OCI-LY1 (cell line): ENCODE data around the gene ZNF224.

Experiments
- H2AFZ ChIP-seq: fragments of 200-600 bp; sonication (generic), shearing (Covaris generic); 2 replicates; pipeline ENCODE4 v1.6.0; 2014; ENCODE audit warnings: antibody characterized with exemption, mild to moderate bottlenecking, low read length
- H3F3A ChIP-seq: fragments of 200-600 bp; sonication (generic), shearing (Covaris generic); 2 replicates; pipeline ENCODE4 v1.6.0; 2014; ENCODE audit warnings: mild to moderate bottlenecking, antibody characterized with exemption, low read length, moderate library complexity; ENCODE audit not compliant: insufficient read depth
- H3K27ac ChIP-seq: fragments of 200-600 bp; sonication (generic); 2 replicates; pipeline ENCODE4 v1.5.1; 2014; ENCODE audit warnings: low read length, mixed run types, mild to moderate bottlenecking, low read depth; ENCODE audit not compliant: poor library complexity, severe bottlenecking
- H3K27me3 ChIP-seq: fragments of 200-600 bp; sonication (generic); 2 replicates; pipeline ENCODE4 v1.6.0; 2014; ENCODE audit warnings: antibody characterized with exemption, mild to moderate bottlenecking, low read length, moderate library complexity; ENCODE audit not compliant: insufficient read depth
- H3K36me3 ChIP-seq: fragments of 200-600 bp; sonication (generic); 2 replicates; pipeline ENCODE4 v1.6.1; 2014; ENCODE audit warnings: mild to moderate bottlenecking, antibody characterized with exemption, low read length, moderate library complexity, mixed read lengths; ENCODE audit not compliant: insufficient read depth
- H3K4me1 ChIP-seq: fragments of 200-600 bp; sonication (generic); 2 replicates; pipeline ENCODE4 v1.5.1; 2014; ENCODE audit warnings: mild to moderate bottlenecking, low read length, moderate library complexity; ENCODE audit not compliant: insufficient read depth, severe bottlenecking
- H3K4me2 ChIP-seq: fragments of 200-600 bp; sonication (generic), shearing (Covaris generic); 2 replicates; pipeline ENCODE4 v1.6.1; 2014; ENCODE audit warnings: low read length
- H3K4me3 ChIP-seq: fragments of 200-600 bp; sonication (generic); 2 replicates; pipeline ENCODE4 v1.5.1; 2014; ENCODE audit warnings: low read length, low read depth, mild to moderate bottlenecking, mixed read lengths; ENCODE audit not compliant: poor library complexity, severe bottlenecking
- H3K79me2 ChIP-seq: fragments of 200-600 bp; shearing (Covaris generic); 2 replicates; pipeline ENCODE4 v1.6.1; 2016; ENCODE audit warnings: mixed run types, low read length, mixed read lengths; ENCODE audit not compliant: insufficient read depth
- H3K9ac ChIP-seq: fragments of 200-600 bp; sonication (generic), shearing (Covaris generic); 2 replicates; pipeline ENCODE4 v1.6.1; 2014; ENCODE audit warnings: mild to moderate bottlenecking, low read length, mixed read lengths
- H3K9me2 ChIP-seq: fragments of 200-600 bp; sonication (generic), shearing (Covaris generic); 2 replicates; pipeline ENCODE4 v1.6.1; 2014; ENCODE audit warnings: low read depth, mild to moderate bottlenecking, low read length, mixed read lengths
- H3K9me3 ChIP-seq: fragments of 200-600 bp; shearing (Covaris generic); 2 replicates; pipeline ENCODE4 v1.6.1; 2014; ENCODE audit warnings: low read length, mixed read lengths
- H4K20me1 ChIP-seq: fragments of 200-600 bp; sonication (generic), shearing (Covaris generic); 2 replicates; pipeline ENCODE4 v1.6.0; 2016; ENCODE audit warnings: mild to moderate bottlenecking, low read length; ENCODE audit not compliant: insufficient read depth
- EZH2 ChIP-seq: fragments of 200-600 bp; sonication (generic), shearing (Covaris generic); IDR thresholded peaks from 2 replicates; pipeline ENCODE4 v1.8.0; 2017; ENCODE audit warnings: borderline replicate concordance, mixed run types, mild to moderate bottlenecking, antibody characterized with exemption, low read length, moderate library complexity, mixed read lengths
- TF ChIP-seq, protein P1 (sequence below): fragments of 200-600 bp; sonication (generic), shearing (Covaris generic); IDR thresholded peaks from 2 replicates; pipeline ENCODE4 v1.5.1; 2017; ENCODE audit warnings: mild to moderate bottlenecking, antibody characterized with exemption, low read length, moderate library complexity, mixed read lengths

ZNF224 gene

DNA sequence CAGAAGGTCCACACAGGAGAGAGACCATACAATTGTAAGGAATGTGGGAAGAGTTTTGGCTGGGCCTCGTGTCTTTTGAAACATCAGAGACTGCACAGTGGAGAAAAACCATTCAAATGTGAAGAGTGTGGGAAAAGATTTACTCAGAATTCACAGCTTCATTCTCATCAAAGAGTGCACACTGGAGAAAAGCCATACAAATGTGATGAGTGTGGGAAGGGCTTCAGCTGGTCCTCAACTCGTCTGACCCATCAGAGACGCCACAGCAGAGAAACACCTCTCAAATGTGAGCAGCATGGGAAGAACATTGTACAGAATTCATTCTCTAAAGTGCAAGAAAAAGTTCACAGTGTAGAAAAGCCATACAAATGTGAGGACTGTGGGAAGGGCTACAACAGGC, 13.6 kb downstream of the ZNF224 start:
- peaks cover 54% of the 10 kb centered on the region for H3K36me3 ChIP-seq
- no peak overlapping the region for H2AFZ ChIP-seq

GRCh38 chr19:44109458-44109857, 15.3 kb downstream of the ZNF224 start:
- Histone ChIP-seq H2AFZ (no peak overlapping the region), H3K27me3 (no peaks in the 10 kb centered on the region), H3K9me2 (no peaks in the 10 kb centered on the region), H3K79me2 (no peaks in the 10 kb centered on the region), H3K9ac (no peak overlapping the region), H3K9me3 (peaks cover 38% of the 10 kb centered on the region), H3K27ac (no peak overlapping the region), H3F3A (no peaks in the 10 kb centered on the region), H3K4me3 (no peak overlapping the region), H3K4me1 (peaks cover 6% of the 10 kb centered on the region), H3K36me3 (peaks cover 36% of the 10 kb centered on the region), H3K4me2 (no peak overlapping the region), H4K20me1 (no peaks in the 10 kb centered on the region)
- no peak for TF ChIP-seq EZH2
- TF ChIP-seq, protein P1, sequence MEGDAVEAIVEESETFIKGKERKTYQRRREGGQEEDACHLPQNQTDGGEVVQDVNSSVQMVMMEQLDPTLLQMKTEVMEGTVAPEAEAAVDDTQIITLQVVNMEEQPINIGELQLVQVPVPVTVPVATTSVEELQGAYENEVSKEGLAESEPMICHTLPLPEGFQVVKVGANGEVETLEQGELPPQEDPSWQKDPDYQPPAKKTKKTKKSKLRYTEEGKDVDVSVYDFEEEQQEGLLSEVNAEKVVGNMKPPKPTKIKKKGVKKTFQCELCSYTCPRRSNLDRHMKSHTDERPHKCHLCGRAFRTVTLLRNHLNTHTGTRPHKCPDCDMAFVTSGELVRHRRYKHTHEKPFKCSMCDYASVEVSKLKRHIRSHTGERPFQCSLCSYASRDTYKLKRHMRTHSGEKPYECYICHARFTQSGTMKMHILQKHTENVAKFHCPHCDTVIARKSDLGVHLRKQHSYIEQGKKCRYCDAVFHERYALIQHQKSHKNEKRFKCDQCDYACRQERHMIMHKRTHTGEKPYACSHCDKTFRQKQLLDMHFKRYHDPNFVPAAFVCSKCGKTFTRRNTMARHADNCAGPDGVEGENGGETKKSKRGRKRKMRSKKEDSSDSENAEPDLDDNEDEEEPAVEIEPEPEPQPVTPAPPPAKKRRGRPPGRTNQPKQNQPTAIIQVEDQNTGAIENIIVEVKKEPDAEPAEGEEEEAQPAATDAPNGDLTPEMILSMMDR, result no peak

More for the DNA sequence above, 13.6 kb downstream of the ZNF224 start:
- Histone ChIP-seq H3K27me3 (no peaks in the 10 kb centered on the region), H3K27ac (no peak overlapping the region), H3K4me3 (no peak overlapping the region), H3K79me2 (no peaks in the 10 kb centered on the region), H3K9me3 (peaks cover 41% of the 10 kb centered on the region), H3F3A (no peaks in the 10 kb centered on the region), H4K20me1 (no peaks in the 10 kb centered on the region), H3K4me2 (no peak overlapping the region), H3K9ac (no peak overlapping the region), H3K4me1 (no peaks in the 10 kb centered on the region), H3K9me2 (no peaks in the 10 kb centered on the region)
- TF ChIP-seq, protein P1, result no peak
- no peak for TF ChIP-seq EZH2

GRCh38 chr19:44111910-44112463, 17.8 kb downstream of the ZNF224 start:
- no peak for TF ChIP-seq EZH2
- TF ChIP-seq, protein P1, result no peak
- no peak overlapping the region for H3K27ac ChIP-seq

More at GRCh38 chr19:44111910-44112463, 17.8 kb downstream of the ZNF224 start:
- Histone ChIP-seq H2AFZ (no peak overlapping the region), H3K4me1 (peaks cover 7% of the 10 kb centered on the region), H3K79me2 (no peaks in the 10 kb centered on the region), H3K36me3 (peaks cover 18% of the 10 kb centered on the region), H3K27me3 (no peaks in the 10 kb centered on the region), H3K4me2 (no peak overlapping the region), H3K9me2 (no peaks in the 10 kb centered on the region), H3K9me3 (peaks cover 28% of the 10 kb centered on the region), H4K20me1 (no peaks in the 10 kb centered on the region), H3K9ac (no peak overlapping the region), H3F3A (no peaks in the 10 kb centered on the region), H3K4me3 (no peak overlapping the region)
